Measurements from ENCODE around the gene SMPD3.

Gene SMPD3

GRCh38 chr16:68470461-68471150, 22.3 kb upstream of the SMPD3 start:
- DNase-seq, result peak; percentile 86 to 90

GRCh38 chr16:68469796-68470460, 21.6 kb upstream of the SMPD3 start:
- DNase-seq, result peak; percentile 58 to 64

GRCh38 chr16:68468842-68469241, 20.5 kb upstream of the SMPD3 start:
- no peak for DNase-seq

- no peak for DNase-seq
Measured at GRCh38 chr16:68466174-68466573, 17.9 kb upstream of the SMPD3 start.

- DNase-seq, result no peak
Measured at GRCh38 chr16:68463904-68464303, 15.6 kb upstream of the SMPD3 start.

- no peak for DNase-seq
Measured at GRCh38 chr16:68460067-68460466, 11.8 kb upstream of the SMPD3 start.

GRCh38 chr16:68459457-68459856, 11.1 kb upstream of the SMPD3 start:
- no peak for DNase-seq

- no peak for DNase-seq
Measured at GRCh38 chr16:68458551-68458950, 10.2 kb upstream of the SMPD3 start.

GRCh38 chr16:68458101-68458500, 9.8 kb upstream of the SMPD3 start:
- DNase-seq, result no peak

- no peak for DNase-seq
Measured at GRCh38 chr16:68455631-68456030, 7.3 kb upstream of the SMPD3 start.

- DNase-seq, result no peak
Measured at GRCh38 chr16:68454920-68455435, 6.7 kb upstream of the SMPD3 start.

- no peak for DNase-seq
Measured at GRCh38 chr16:68453816-68454215, 5.5 kb upstream of the SMPD3 start.

- DNase-seq, result no peak
Measured at GRCh38 chr16:68452176-68452575, 3.9 kb upstream of the SMPD3 start.

- DNase-seq, result no peak
Measured at GRCh38 chr16:68451676-68452075, 3.4 kb upstream of the SMPD3 start.

- DNase-seq, result no peak
Measured at GRCh38 chr16:68450741-68451255, 2.5 kb upstream of the SMPD3 start.

GRCh38 chr16:68447653-68448359, 502 bp downstream of the SMPD3 start:
- DNase-seq, result no peak

GRCh38 chr16:68446681-68447652, 1.3 kb downstream of the SMPD3 start:
- DNase-seq, result no peak

GRCh38 chr16:68445458-68445857, 2.9 kb downstream of the SMPD3 start:
- peak; percentile 60 to 75 for DNase-seq

GRCh38 chr16:68444056-68444657, 4.2 kb downstream of the SMPD3 start:
- DNase-seq, result no peak

- no peak for DNase-seq
Measured at GRCh38 chr16:68436581-68436980, 11.7 kb downstream of the SMPD3 start.

- no peak for DNase-seq
Measured at GRCh38 chr16:68434624-68435210, 13.6 kb downstream of the SMPD3 start.

GRCh38 chr16:68433316-68433715, 15.0 kb downstream of the SMPD3 start:
- no peak for DNase-seq

All from AML-193 (cell line).